BE2C (cell line): ENCODE data around the gene LAMA1.

Experiments
- DNase-seq: peaks from one replicate; pipeline ENCODE4 v3.0.0-alpha.2; 2020
- H3K27me3 ChIP-seq: fragments of 250-450 bp; sonication (Bioruptor Pico); 2 replicates; pipeline ENCODE4 v1.5.1; 2020; ENCODE audit warnings: mild to moderate bottlenecking
- H3K36me3 ChIP-seq: fragments of 250-450 bp; sonication (Bioruptor Pico); 2 replicates; pipeline ENCODE4 v1.5.1; 2020; ENCODE audit warnings: mild to moderate bottlenecking
- H3K4me1 ChIP-seq: fragments of 250-450 bp; sonication (Bioruptor Pico); 2 replicates; pipeline ENCODE4 v1.5.1; 2020
- H3K4me3 ChIP-seq: 2 replicates; pipeline ENCODE4 v1.5.1; 2011; ENCODE audit warnings: low read depth, low read length
- H3K9me3 ChIP-seq: fragments of 250-450 bp; sonication (Bioruptor Pico); 2 replicates; pipeline ENCODE4 v1.5.1; 2020
- CTCF ChIP-seq: IDR thresholded peaks from 2 replicates; pipeline ENCODE4 v1.5.1; 2012; ENCODE audit warnings: mild to moderate bottlenecking, low read depth, low read length

The LAMA1 gene

GRCh38 chr18:7065736-7066135 is 51.9 kb downstream of the LAMA1 start:
- DNase-seq = no peak
- Histone ChIP-seq H3K36me3 (no peaks in the 10 kb centered on the region), H3K27me3 (no peaks in the 10 kb centered on the region), H3K4me1 (no peaks in the 10 kb centered on the region), H3K4me3 (no peak overlapping the region), H3K9me3 (no peaks in the 10 kb centered on the region)
- no peak for TF ChIP-seq CTCF

- Histone ChIP-seq H3K4me1 (no peaks in the 10 kb centered on the region), H3K27me3 (no peaks in the 10 kb centered on the region), H3K9me3 (no peaks in the 10 kb centered on the region), H3K4me3 (no peak overlapping the region), H3K36me3 (no peaks in the 10 kb centered on the region)
- no peak for TF ChIP-seq CTCF
- no peak for DNase-seq
These were observed 53.3 kb downstream of the LAMA1 start for GRCh38 chr18:7064346-7064745.

- TF ChIP-seq CTCF = no peak
- no peak for DNase-seq
These were observed 54.8 kb downstream of the LAMA1 start for GRCh38 chr18:7062811-7063210.

GRCh38 chr18:7062236-7062635 is 55.4 kb downstream of the LAMA1 start:
- H3K9me3 ChIP-seq = no peaks in the 10 kb centered on the region
- H3K4me1 ChIP-seq = no peaks in the 10 kb centered on the region
- no peak for DNase-seq
- H3K36me3 ChIP-seq = no peaks in the 10 kb centered on the region
- TF ChIP-seq CTCF = no peak
- no peak overlapping the region for H3K4me3 ChIP-seq
- H3K27me3 ChIP-seq = no peaks in the 10 kb centered on the region

More at GRCh38 chr18:7062811-7063210, 54.8 kb downstream of the LAMA1 start:
- Histone ChIP-seq H3K9me3 (no peaks in the 10 kb centered on the region), H3K4me3 (no peak overlapping the region), H3K4me1 (no peaks in the 10 kb centered on the region), H3K27me3 (no peaks in the 10 kb centered on the region), H3K36me3 (no peaks in the 10 kb centered on the region)

GRCh38 chr18:7059276-7059675 is 58.3 kb downstream of the LAMA1 start:
- Histone ChIP-seq H3K36me3 (no peaks in the 10 kb centered on the region), H3K9me3 (no peaks in the 10 kb centered on the region), H3K4me1 (no peaks in the 10 kb centered on the region), H3K4me3 (no peak overlapping the region), H3K27me3 (no peaks in the 10 kb centered on the region)
- no peak for DNase-seq
- TF ChIP-seq CTCF = no peak

GRCh38 chr18:7056026-7056425 is 61.6 kb downstream of the LAMA1 start:
- Histone ChIP-seq H3K4me3 (no peak overlapping the region), H3K9me3 (no peaks in the 10 kb centered on the region), H3K4me1 (no peaks in the 10 kb centered on the region), H3K36me3 (no peaks in the 10 kb centered on the region), H3K27me3 (no peaks in the 10 kb centered on the region)
- TF ChIP-seq CTCF = no peak
- no peak for DNase-seq
